RKO (cell line): ENCODE measurements around the gene CHIT1.

Experiments used
- DNase-seq: peaks from one replicate; pipeline ENCODE4 v3.0.0-alpha.2; 2016; ENCODE audit warnings: low spot score

The CHIT1 gene

GRCh38 chr1:203174324-203174985 is 55.0 kb downstream of the CHIT1 start:
- no peak for DNase-seq

- no peak for DNase-seq
Measured at GRCh38 chr1:203173566-203173965, 55.9 kb downstream of the CHIT1 start.

GRCh38 chr1:203173011-203173555 is 56.4 kb downstream of the CHIT1 start:
- no peak for DNase-seq

GRCh38 chr1:203172184-203173010 is 57.1 kb downstream of the CHIT1 start:
- DNase-seq, result peak; percentile 62

- DNase-seq, result no peak
Measured at GRCh38 chr1:203171341-203172183, 57.9 kb downstream of the CHIT1 start.

- peak; percentile 8 for DNase-seq
Measured at GRCh38 chr1:203170625-203171330, 58.7 kb downstream of the CHIT1 start.

- DNase-seq, result no peak
Measured at GRCh38 chr1:203169770-203170520, 59.5 kb downstream of the CHIT1 start.

- no peak for DNase-seq
Measured at GRCh38 chr1:203168991-203169390, 60.5 kb downstream of the CHIT1 start.

- DNase-seq, result no peak
Measured at GRCh38 chr1:203168256-203168786, 61.2 kb downstream of the CHIT1 start.

GRCh38 chr1:203167913-203168200 is 61.6 kb downstream of the CHIT1 start:
- no peak for DNase-seq

- no peak for DNase-seq
Measured at GRCh38 chr1:203167026-203167912, 62.2 kb downstream of the CHIT1 start.

GRCh38 chr1:203166192-203166940 is 63.1 kb downstream of the CHIT1 start:
- DNase-seq, result no peak
